DND-41 (cell line): ENCODE data around the gene TMEM39B.

ENCODE experiments used
- CTCF ChIP-seq: IDR thresholded peaks from 2 replicates; pipeline ENCODE4 v1.5.1; 2012; ENCODE audit warnings: borderline replicate concordance, low read length, moderate library complexity, mild to moderate bottlenecking; ENCODE audit not compliant: poor library complexity, severe bottlenecking; ENCODE audit errors: extremely low read depth
- EZH2 ChIP-seq: IDR thresholded peaks from 3 replicates; pipeline ENCODE4 v1.6.1; 2012; ENCODE audit warnings: borderline replicate concordance, low read depth, mild to moderate bottlenecking, moderate library complexity, low read length, inconsistent platforms; ENCODE audit not compliant: severe bottlenecking

- TF ChIP-seq CTCF (no peak), EZH2 (no peak)
Observed at GRCh38 chr1:32122151-32122550, 49.4 kb downstream of the TMEM39B start.
